Tibial artery (tissue), 4 donors: ENCODE measurements around the gene EXOSC1.
A peak's percentile ranks its signal among the peaks of the same experiment; 100 is the strongest.

Experiments used
- DNase-seq, 2 donors: peaks; one replicate each; pipeline ENCODE4 v3.0.0-alpha.2; 2019
- H3K27ac ChIP-seq, 2 donors: fragments of 200-600 bp; sonication (generic) in 1 of 2; 1 replicate in 1 of 2; 2 replicates in 1 of 2; pipeline ENCODE4 v1.5.1; 2018 to 2019; ENCODE audit warnings: mild to moderate bottlenecking in 1 of 2
- H3K27me3 ChIP-seq, 2 donors: fragments of 200-600 bp; sonication (generic) in 1 of 2; one replicate each; pipeline versions ENCODE4 v1.5.1 to v1.6.0; 2016 to 2019
- H3K36me3 ChIP-seq, 3 donors: fragments of 200-600 bp; sonication (generic) in 2 of 3; one replicate each; pipeline ENCODE4 v1.5.1; 2016 to 2019; ENCODE audit warnings: mild to moderate bottlenecking in 2 of 3
- H3K4me1 ChIP-seq, 4 donors: fragments of 200-600 bp; sonication (generic) in 2 of 4; 1 replicate in 3 of 4; 2 replicates in 1 of 4; pipeline ENCODE4 v1.5.1; 2016 to 2019
- H3K4me3 ChIP-seq, 2 donors: fragments of 200-600 bp; sonication (generic) in 1 of 2; 1 replicate in 1 of 2; 2 replicates in 1 of 2; pipeline ENCODE4 v1.5.1; 2018 to 2019; ENCODE audit warnings: mild to moderate bottlenecking in 2 of 2
- H3K9me3 ChIP-seq, 3 donors: fragments of 200-600 bp; sonication (generic) in 1 of 3; one replicate each; pipeline ENCODE4 v1.5.1; 2016 to 2019
- intact Hi-C: fragments of 100-400 bp; cut with DNase I; formaldehyde crosslinking; loops from one replicate; pipeline ENCODE4 v1.15.0; 2023; ENCODE audit warnings: low total_unique reads
- TF ChIP-seq, protein P1 (sequence below), 2 experiments: fragments of 200-600 bp in 1 of 2; fragments of 450-650 bp in 1 of 2; IDR thresholded peaks; one replicate each; pipeline ENCODE4 v1.5.1; 2017 to 2019; ENCODE audit warnings: antibody characterized with exemption in 2 of 2, mild to moderate bottlenecking in 1 of 2, moderate library complexity in 1 of 2

The EXOSC1 gene

DNA sequence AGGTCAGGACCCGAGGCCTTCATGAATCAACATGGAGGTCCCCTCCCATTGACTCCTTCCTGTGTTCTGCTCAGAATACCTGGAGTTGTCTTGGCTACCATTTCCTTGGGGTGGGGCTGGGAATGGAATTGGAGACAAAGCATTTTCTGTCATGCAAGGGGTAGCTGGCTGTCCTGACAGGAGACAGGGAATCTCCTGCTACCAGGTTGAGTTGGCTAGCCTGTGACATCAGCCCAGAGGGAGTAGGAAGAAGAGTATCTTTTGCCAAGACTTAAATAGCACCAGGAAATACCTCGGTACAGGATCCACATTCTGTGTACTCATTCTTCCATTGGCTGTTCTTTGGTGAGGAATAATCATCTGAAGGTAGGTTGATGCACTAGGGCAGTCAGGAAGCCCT lies 5.0 kb upstream of the EXOSC1 start:
- Histone ChIP-seq H3K4me1 (peaks cover 0 to 46% (median 30%) of the 10 kb centered on the region in 4 donors), H3K4me3 (no peak overlapping the region), H3K36me3 (peaks cover 0 to 36% (median 13%) of the 10 kb centered on the region in 3 donors), H3K9me3 (no peaks in the 10 kb centered on the region), H3K27ac (no peak overlapping the region), H3K27me3 (no peaks in the 10 kb centered on the region)
- DNase-seq: no peak
- TF ChIP-seq, protein P1, sequence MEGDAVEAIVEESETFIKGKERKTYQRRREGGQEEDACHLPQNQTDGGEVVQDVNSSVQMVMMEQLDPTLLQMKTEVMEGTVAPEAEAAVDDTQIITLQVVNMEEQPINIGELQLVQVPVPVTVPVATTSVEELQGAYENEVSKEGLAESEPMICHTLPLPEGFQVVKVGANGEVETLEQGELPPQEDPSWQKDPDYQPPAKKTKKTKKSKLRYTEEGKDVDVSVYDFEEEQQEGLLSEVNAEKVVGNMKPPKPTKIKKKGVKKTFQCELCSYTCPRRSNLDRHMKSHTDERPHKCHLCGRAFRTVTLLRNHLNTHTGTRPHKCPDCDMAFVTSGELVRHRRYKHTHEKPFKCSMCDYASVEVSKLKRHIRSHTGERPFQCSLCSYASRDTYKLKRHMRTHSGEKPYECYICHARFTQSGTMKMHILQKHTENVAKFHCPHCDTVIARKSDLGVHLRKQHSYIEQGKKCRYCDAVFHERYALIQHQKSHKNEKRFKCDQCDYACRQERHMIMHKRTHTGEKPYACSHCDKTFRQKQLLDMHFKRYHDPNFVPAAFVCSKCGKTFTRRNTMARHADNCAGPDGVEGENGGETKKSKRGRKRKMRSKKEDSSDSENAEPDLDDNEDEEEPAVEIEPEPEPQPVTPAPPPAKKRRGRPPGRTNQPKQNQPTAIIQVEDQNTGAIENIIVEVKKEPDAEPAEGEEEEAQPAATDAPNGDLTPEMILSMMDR (IDR thresholded peaks at IDR 0.05): no peak
- intact Hi-C loops: no loop called here

DNA sequence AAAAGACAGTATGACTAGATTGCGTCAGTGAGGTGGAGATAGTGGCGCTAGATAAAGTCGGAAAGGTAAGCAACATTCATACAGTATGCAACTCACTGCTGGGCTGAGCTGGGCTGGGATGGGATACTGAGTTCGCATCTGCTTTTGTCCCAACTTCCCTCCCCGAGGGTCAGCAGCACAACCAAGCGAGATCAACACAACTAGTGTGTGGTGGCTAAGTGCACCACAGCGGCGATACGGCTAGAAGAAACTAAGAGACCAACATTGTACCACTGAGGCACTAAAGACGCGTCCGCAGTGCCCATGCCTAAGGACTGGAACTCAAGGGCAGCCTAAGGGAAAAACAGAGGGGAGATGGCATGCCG lies 467 bp downstream of the EXOSC1 start:
- Histone ChIP-seq H3K4me3 (peak overlapping the region; percentile 74 to 76), H3K4me1 (peaks cover 0 to 34% (median 23%) of the 10 kb centered on the region in 4 donors), H3K9me3 (no peaks in the 10 kb centered on the region), H3K36me3 (peaks cover 12 to 25% (median 13%) of the 10 kb centered on the region in 3 donors), H3K27me3 (no peaks in the 10 kb centered on the region), H3K27ac (peak overlapping the region; percentile 74 to 78)
- no peak for DNase-seq
- intact Hi-C loops: no loop called here
- TF ChIP-seq, protein P1 (IDR thresholded peaks at IDR 0.05): no peak

DNA sequence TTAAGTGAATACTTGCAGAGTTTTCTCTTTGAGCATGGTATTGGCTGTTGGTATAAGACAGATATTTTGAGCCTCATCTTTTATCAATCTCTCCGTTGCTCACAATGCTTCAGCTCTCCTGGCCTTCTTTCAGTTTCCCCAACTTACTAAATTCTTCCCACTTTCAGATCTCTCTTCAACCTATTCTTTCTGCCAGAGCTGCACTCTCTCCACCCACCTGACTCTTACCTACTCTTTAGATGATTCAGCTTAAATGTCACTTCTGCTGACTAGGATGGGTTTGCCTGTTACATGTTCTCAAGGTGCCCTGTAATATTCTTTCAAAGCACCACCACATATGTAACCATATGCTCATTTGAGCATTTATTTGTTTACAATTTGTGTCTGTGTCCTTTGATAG lies 1.6 kb downstream of the EXOSC1 start:
- TF ChIP-seq, protein P1 (IDR thresholded peaks at IDR 0.05): no peak
- H3K36me3 ChIP-seq: peaks cover 22 to 37% (median 24%) of the 10 kb centered on the region in 3 donors
- no peaks in the 10 kb centered on the region for H3K27me3 ChIP-seq
- intact Hi-C loops: no loop called here
- no peak for DNase-seq
- H3K4me1 ChIP-seq: peaks cover 0 to 32% (median 22%) of the 10 kb centered on the region in 4 donors
- no peak overlapping the region for H3K27ac ChIP-seq
- H3K4me3 ChIP-seq: peak overlapping the region in 1 of 2 donors; percentile 74
- no peaks in the 10 kb centered on the region for H3K9me3 ChIP-seq

DNA sequence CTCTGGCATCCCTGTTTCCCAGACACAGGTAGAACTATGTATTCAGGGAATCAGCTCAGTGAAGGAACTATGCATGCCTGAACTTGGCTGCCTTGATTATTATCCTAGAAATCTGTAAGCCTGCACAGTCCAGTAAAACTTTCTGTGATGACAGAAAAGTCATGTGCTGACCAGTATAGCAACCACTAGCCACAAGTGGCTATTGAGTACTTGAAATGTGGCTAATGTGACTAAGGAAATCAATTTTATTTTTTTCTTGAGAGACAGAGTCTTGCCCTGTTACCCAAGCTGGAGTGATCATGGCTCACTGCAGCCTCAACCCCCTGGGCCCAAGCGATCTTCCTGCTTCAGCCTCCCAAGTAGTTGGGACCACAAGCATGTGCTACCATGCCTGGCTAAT lies 3.5 kb downstream of the EXOSC1 start:
- intact Hi-C loops: no loop called here

DNA sequence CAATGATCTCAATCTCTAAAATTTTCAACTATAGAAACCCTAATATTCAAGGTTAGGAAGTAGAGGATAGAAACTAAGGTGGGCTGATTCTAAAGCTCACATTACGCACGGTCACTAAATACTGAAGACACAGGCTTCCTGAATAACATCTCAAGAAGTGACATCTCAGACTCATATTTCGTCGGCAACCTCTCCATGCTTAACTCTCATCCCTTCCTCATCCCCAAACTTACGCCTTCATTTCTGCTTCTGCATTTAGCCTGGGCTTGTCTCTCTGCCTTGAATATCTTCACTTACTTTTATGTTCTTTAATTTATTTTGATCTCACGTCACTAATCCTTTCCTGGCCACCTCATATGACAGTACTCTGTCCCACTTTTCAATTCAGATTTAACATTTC lies 10.6 kb downstream of the EXOSC1 start:
- intact Hi-C loops: no loop called here
- H3K4me3 ChIP-seq: no peak overlapping the region
- H3K4me1 ChIP-seq: no peaks in the 10 kb centered on the region
- no peak overlapping the region for H3K27ac ChIP-seq
- no peak for DNase-seq
- no peaks in the 10 kb centered on the region for H3K9me3 ChIP-seq
- TF ChIP-seq, protein P1 (IDR thresholded peaks at IDR 0.05): no peak
- H3K36me3 ChIP-seq: peaks cover 80 to 91% (median 86%) of the 10 kb centered on the region in 3 donors
- H3K27me3 ChIP-seq: no peaks in the 10 kb centered on the region

More for the DNA sequence above, 3.5 kb downstream of the EXOSC1 start:
- Histone ChIP-seq H3K36me3 (peaks cover 38 to 56% (median 40%) of the 10 kb centered on the region in 3 donors), H3K4me3 (no peak overlapping the region), H3K4me1 (peaks cover 0 to 19% (median 14%) of the 10 kb centered on the region in 4 donors), H3K27ac (no peak overlapping the region), H3K27me3 (no peaks in the 10 kb centered on the region), H3K9me3 (no peaks in the 10 kb centered on the region)
- no peak for DNase-seq
- TF ChIP-seq, protein P1 (IDR thresholded peaks at IDR 0.05): no peak

DNA sequence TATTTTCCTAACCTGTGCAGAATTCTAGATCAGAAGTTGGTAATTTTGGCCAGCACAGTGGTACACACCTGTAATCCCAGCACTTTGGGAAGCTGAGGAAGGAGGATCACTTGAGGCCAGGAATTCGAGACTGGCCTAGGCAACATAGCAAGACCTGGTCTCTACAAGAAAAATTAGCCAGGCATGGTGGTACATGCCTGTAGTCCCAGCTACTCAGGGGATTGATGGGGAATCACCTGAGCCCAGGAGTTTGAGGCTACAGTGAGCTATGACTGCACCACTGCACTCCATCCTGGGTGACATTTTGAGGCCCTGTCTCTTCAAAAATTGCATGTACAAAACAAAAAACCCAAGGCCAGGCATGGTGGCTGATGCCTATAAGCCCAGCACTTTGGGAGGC lies 11.2 kb downstream of the EXOSC1 start:
- H3K4me3 ChIP-seq: no peak overlapping the region
- H3K4me1 ChIP-seq: no peaks in the 10 kb centered on the region
- no peaks in the 10 kb centered on the region for H3K27me3 ChIP-seq
- intact Hi-C loops: no loop called here
- TF ChIP-seq, protein P1 (IDR thresholded peaks at IDR 0.05): no peak
- no peak for DNase-seq
- H3K36me3 ChIP-seq: peaks cover 75 to 89% (median 84%) of the 10 kb centered on the region in 3 donors
- H3K27ac ChIP-seq: no peak overlapping the region
- no peaks in the 10 kb centered on the region for H3K9me3 ChIP-seq
